Parathyroid adenoma (tissue), 2 donors: ENCODE results near the gene FAM193B.

Experiments used
- H2AFZ ChIP-seq: fragments of 300-600 bp; sonication (generic); one replicate; pipeline ENCODE4 v1.7.0; 2017; ENCODE audit warnings: antibody characterized with exemption, mild to moderate bottlenecking
- H3K27ac ChIP-seq: fragments of 300-600 bp; sonication (generic); one replicate; pipeline ENCODE4 v1.7.0; 2017
- H3K27me3 ChIP-seq: fragments of 300-600 bp; sonication (generic); one replicate; pipeline ENCODE4 v1.7.0; 2017; ENCODE audit warnings: low read length; ENCODE audit not compliant: control insufficient read depth, insufficient read depth
- H3K36me3 ChIP-seq: fragments of 300-600 bp; sonication (generic); one replicate; pipeline ENCODE4 v1.7.0; 2017; ENCODE audit warnings: low read length; ENCODE audit not compliant: control insufficient read depth, insufficient read depth
- H3K4me1 ChIP-seq: fragments of 300-600 bp; sonication (generic); one replicate; pipeline ENCODE4 v1.7.0; 2017; ENCODE audit warnings: control low read depth
- H3K4me2 ChIP-seq: fragments of 300-600 bp; sonication (generic); one replicate; pipeline ENCODE4 v1.7.0; 2017; ENCODE audit warnings: low read length
- H3K4me3 ChIP-seq: fragments of 300-600 bp; sonication (generic); one replicate; pipeline ENCODE4 v1.7.0; 2017; ENCODE audit warnings: low read depth, low read length
- H3K79me2 ChIP-seq: fragments of 300-600 bp; sonication (generic); one replicate; pipeline ENCODE4 v1.7.0; 2017; ENCODE audit warnings: control low read depth
- H3K9ac ChIP-seq: fragments of 300-600 bp; sonication (generic); one replicate; pipeline ENCODE4 v1.7.0; 2017; ENCODE audit warnings: mild to moderate bottlenecking
- H3K9me3 ChIP-seq: fragments of 300-600 bp; sonication (generic); one replicate; pipeline ENCODE4 v1.7.0; 2017; ENCODE audit warnings: low read length; ENCODE audit not compliant: control insufficient read depth
- CTCF ChIP-seq: fragments of 300-600 bp; sonication (generic); IDR thresholded peaks from one replicate; pipeline ENCODE4 v1.7.0; 2017; ENCODE audit warnings: antibody characterized with exemption, mild to moderate bottlenecking
- donor health status: primary hyperparathyroidism.

The FAM193B gene

GRCh38 chr5:177484902-177485549 lies 69.3 kb downstream of the FAM193B start:
- H3K4me1 ChIP-seq: peaks cover 6% of the 10 kb centered on the region
- no peak overlapping the region for H3K4me3 ChIP-seq
- no peaks in the 10 kb centered on the region for H3K79me2 ChIP-seq
- peaks cover 2% of the 10 kb centered on the region for H3K36me3 ChIP-seq
- no peaks in the 10 kb centered on the region for H3K9me3 ChIP-seq
- no peak for TF ChIP-seq CTCF
- no peak overlapping the region for H3K4me2 ChIP-seq
- no peak overlapping the region for H3K9ac ChIP-seq
- H3K27me3 ChIP-seq: no peaks in the 10 kb centered on the region
- H3K27ac ChIP-seq: no peak overlapping the region
- no peak overlapping the region for H2AFZ ChIP-seq

- TF ChIP-seq CTCF: no peak
- H3K27ac ChIP-seq: no peak overlapping the region
These were observed 70.1 kb downstream of the FAM193B start for GRCh38 chr5:177483994-177484901.

GRCh38 chr5:177483042-177483441 lies 71.3 kb downstream of the FAM193B start:
- Histone ChIP-seq H3K79me2 (no peaks in the 10 kb centered on the region), H2AFZ (no peak overlapping the region), H3K4me1 (peaks cover 26% of the 10 kb centered on the region), H3K27me3 (no peaks in the 10 kb centered on the region), H3K36me3 (peaks cover 2% of the 10 kb centered on the region), H3K4me3 (no peak overlapping the region), H3K27ac (no peak overlapping the region), H3K4me2 (no peak overlapping the region), H3K9me3 (no peaks in the 10 kb centered on the region), H3K9ac (no peak overlapping the region)
- no peak for TF ChIP-seq CTCF

More at GRCh38 chr5:177483994-177484901, 70.1 kb downstream of the FAM193B start:
- no peaks in the 10 kb centered on the region for H3K9me3 ChIP-seq
- no peaks in the 10 kb centered on the region for H3K27me3 ChIP-seq
- H3K79me2 ChIP-seq: no peaks in the 10 kb centered on the region
- H3K9ac ChIP-seq: no peak overlapping the region
- H3K36me3 ChIP-seq: peaks cover 2% of the 10 kb centered on the region
- H3K4me1 ChIP-seq: peaks cover 14% of the 10 kb centered on the region
- H3K4me3 ChIP-seq: no peak overlapping the region
- no peak overlapping the region for H2AFZ ChIP-seq
- H3K4me2 ChIP-seq: no peak overlapping the region

- Histone ChIP-seq H2AFZ (no peak overlapping the region), H3K79me2 (no peaks in the 10 kb centered on the region), H3K4me2 (no peak overlapping the region), H3K9me3 (no peaks in the 10 kb centered on the region), H3K36me3 (peaks cover 2% of the 10 kb centered on the region), H3K9ac (no peak overlapping the region), H3K4me3 (no peak overlapping the region), H3K27ac (no peak overlapping the region), H3K27me3 (no peaks in the 10 kb centered on the region), H3K4me1 (peaks cover 31% of the 10 kb centered on the region)
- TF ChIP-seq CTCF: no peak
These were observed 72.0 kb downstream of the FAM193B start for GRCh38 chr5:177482359-177482795.
